ENCODE measurements around the gene TBCD.

TBCD gene

DNA sequence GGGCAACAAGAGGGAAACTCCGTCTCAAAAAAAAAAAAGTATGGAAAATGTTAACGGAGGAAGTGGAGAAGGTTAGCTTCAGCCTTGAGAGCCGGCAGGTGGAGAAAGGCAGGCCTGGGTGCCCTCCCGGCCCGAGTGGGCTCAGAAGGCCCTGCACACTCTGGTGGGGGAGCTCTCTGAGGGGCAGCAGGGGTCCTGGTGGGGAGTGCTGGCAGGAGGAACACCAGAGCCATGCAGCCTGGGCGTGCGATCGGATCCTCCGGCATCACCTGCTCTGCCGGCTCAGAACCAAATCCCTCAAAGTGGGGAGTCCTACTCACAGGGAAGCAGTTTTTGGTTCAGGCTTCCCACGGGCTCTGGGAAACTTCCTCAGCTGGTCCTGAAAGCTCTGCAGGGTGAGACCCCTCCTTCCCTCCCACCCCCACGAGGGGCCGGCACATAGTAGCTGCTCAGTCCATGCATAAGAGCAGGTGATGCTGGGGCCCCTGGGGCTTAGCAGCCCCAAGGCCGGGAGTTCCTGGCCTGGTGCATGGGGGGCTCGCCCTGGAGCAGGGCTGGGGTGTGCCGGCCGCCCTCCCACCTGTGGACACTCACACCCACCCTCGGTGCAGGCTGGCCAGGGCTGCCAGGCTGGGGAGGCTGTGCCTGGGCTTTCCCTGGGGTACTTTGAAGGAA is 15.2 kb upstream of the TBCD start:
- H3K4me3 ChIP-seq (ENCODE audit: insufficient read depth, low read length, poor library complexity, severe bottlenecking) = no peak overlapping the region
- no peak overlapping the region for H3K9ac ChIP-seq (ENCODE audit: low read length)
- no peaks in the 10 kb centered on the region for H3K79me2 ChIP-seq (ENCODE audit: insufficient read depth, low read length)

DNA sequence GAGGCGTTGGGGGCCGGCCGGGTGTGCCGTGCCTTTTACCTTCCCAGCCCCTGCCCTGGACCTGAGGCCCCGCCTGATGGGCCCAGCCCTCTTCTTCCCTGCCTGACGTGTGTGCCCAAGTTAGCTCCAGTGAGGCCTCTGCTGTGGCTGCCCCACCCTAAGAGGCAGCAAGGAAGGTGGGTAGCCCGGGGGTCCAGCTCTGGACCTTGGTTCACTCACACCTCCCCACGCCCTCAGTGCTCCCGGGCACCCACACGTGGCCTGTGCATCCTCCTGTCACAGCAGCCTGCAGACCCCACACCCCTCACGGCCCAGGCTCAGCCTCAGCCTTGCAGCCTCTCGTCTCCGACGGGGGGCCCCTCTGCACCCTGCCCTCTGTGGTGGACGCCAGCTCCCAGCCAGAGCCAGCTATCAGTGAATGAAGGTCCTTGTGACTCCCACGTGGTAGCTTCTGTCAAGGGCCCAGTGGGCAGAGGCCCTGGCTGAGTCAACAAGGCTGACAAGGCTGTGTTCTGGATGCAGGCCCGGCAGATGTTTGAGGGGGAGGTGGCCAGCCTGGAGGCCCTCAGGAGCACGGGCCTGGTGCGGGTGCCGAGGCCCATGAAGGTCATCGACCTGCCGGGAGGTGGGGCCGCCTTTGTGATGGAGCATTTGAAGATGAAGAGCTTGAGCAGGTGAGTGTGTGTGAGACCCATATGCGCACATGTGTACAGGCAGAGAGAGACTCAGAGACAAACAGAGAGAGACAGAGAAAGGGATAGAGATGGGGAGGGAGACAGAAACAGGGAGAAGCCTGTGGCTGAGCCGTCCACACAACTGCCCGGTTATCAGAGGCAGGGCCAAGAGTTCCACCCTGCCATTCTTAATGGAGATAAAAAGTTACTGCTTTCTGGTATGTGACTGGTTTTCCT is 13.6 kb upstream of the TBCD start:
- no peak for TF ChIP-seq EZH2phosphoT487 (conservative IDR thresholded peaks at IDR 0.05; ENCODE audit: low read length)
- TF ChIP-seq, protein P1, sequence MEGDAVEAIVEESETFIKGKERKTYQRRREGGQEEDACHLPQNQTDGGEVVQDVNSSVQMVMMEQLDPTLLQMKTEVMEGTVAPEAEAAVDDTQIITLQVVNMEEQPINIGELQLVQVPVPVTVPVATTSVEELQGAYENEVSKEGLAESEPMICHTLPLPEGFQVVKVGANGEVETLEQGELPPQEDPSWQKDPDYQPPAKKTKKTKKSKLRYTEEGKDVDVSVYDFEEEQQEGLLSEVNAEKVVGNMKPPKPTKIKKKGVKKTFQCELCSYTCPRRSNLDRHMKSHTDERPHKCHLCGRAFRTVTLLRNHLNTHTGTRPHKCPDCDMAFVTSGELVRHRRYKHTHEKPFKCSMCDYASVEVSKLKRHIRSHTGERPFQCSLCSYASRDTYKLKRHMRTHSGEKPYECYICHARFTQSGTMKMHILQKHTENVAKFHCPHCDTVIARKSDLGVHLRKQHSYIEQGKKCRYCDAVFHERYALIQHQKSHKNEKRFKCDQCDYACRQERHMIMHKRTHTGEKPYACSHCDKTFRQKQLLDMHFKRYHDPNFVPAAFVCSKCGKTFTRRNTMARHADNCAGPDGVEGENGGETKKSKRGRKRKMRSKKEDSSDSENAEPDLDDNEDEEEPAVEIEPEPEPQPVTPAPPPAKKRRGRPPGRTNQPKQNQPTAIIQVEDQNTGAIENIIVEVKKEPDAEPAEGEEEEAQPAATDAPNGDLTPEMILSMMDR (IDR thresholded peaks at IDR 0.05; ENCODE audit: insufficient read depth, low read length, poor library complexity, severe bottlenecking) = no peak
- Histone ChIP-seq H3F3A (ENCODE audit: insufficient read depth) (no peaks in the 10 kb centered on the region), H3K9ac (ENCODE audit: low read length) (no peak overlapping the region), H3K4me2 (ENCODE audit: low read depth, low read length, poor library complexity, severe bottlenecking) (no peak overlapping the region), H3K9me3 (ENCODE audit: insufficient read depth, low read length) (peaks cover 23% of the 10 kb centered on the region; the same call in 1 of the 2 replicates), H3K27ac (ENCODE audit: low read depth, low read length) (no peak overlapping the region), H2AFZ (ENCODE audit: low read depth, low read length, severe bottlenecking) (no peak overlapping the region), H3K36me3 (ENCODE audit: low read length) (peaks cover 24% of the 10 kb centered on the region), H3K4me3 (ENCODE audit: insufficient read depth, low read length, poor library complexity, severe bottlenecking) (no peak overlapping the region), H3K9me2 (replicated peaks; ENCODE audit: insufficient read depth, low read length) (no peaks in the 10 kb centered on the region), H4K20me1 (ENCODE audit: low read depth, low read length) (no peaks in the 10 kb centered on the region), H3K27me3 (ENCODE audit: low read length) (no peaks in the 10 kb centered on the region), H3K79me2 (ENCODE audit: insufficient read depth, low read length) (no peaks in the 10 kb centered on the region)

More for the DNA sequence above, 15.2 kb upstream of the TBCD start:
- peaks cover 27% of the 10 kb centered on the region; the same call in 1 of the 2 replicates for H3K9me3 ChIP-seq (ENCODE audit: insufficient read depth, low read length)
- H3K36me3 ChIP-seq (ENCODE audit: low read length) = peaks cover 33% of the 10 kb centered on the region
- no peak overlapping the region for H2AFZ ChIP-seq (ENCODE audit: low read depth, low read length, severe bottlenecking)
- TF ChIP-seq, protein P1 (IDR thresholded peaks at IDR 0.05; ENCODE audit: insufficient read depth, low read length, poor library complexity, severe bottlenecking) = no peak
- no peak for TF ChIP-seq EZH2phosphoT487 (conservative IDR thresholded peaks at IDR 0.05; ENCODE audit: low read length)
- no peaks in the 10 kb centered on the region for H3K27me3 ChIP-seq (ENCODE audit: low read length)
- H4K20me1 ChIP-seq (ENCODE audit: low read depth, low read length) = no peaks in the 10 kb centered on the region
- H3K4me2 ChIP-seq (ENCODE audit: low read depth, low read length, poor library complexity, severe bottlenecking) = no peak overlapping the region
- no peaks in the 10 kb centered on the region for H3K9me2 ChIP-seq (replicated peaks; ENCODE audit: insufficient read depth, low read length)
- H3K27ac ChIP-seq (ENCODE audit: low read depth, low read length) = no peak overlapping the region
- no peaks in the 10 kb centered on the region for H3F3A ChIP-seq (ENCODE audit: insufficient read depth)

DNA sequence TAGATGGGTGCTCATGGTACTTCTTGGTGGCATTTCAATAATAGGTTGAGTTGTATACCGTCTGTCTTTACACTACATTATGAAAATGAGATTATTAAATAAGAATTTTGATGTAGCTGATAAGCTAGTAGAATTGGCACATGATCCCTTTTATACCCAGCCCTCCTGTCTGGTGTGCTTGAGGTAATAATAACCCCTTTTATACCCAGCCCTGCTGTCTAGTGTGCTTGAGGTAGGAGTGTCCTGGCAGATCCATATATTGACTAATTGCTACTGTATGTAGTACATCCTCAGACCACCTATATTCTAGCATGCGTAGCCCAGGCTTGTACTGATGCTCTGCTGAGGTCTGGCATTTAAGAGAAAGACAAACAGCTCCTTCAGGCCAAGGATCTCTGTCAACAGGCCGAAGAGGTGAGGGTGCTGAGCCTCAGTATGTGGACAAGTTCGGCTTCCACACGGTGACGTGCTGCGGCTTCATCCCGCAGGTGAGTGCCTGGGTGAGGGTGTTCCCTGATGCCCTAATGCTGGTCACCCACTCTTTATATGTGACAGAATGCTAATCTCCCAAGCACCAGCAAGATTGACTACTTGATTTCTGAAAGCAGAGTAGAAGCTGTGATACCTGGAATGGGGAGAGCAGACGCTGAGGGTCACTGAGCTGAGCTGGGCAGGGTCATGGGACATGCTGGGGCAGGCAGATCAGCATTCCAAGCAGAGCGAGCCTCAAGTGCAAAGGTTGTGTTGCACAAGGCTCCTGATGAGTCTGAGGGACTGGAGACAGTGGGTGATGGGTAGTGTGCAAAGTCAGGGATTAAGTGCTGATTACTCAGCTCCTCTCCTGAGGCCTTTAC is 10.7 kb upstream of the TBCD start:
- Histone ChIP-seq H3K27me3 (ENCODE audit: low read length) (no peaks in the 10 kb centered on the region), H3K9me2 (replicated peaks; ENCODE audit: insufficient read depth, low read length) (no peaks in the 10 kb centered on the region), H3K27ac (ENCODE audit: low read depth, low read length) (no peak overlapping the region), H3K4me3 (ENCODE audit: insufficient read depth, low read length, poor library complexity, severe bottlenecking) (no peak overlapping the region), H4K20me1 (ENCODE audit: low read depth, low read length) (no peaks in the 10 kb centered on the region), H3K9me3 (ENCODE audit: insufficient read depth, low read length) (peaks cover 19% of the 10 kb centered on the region; the same call in 1 of the 2 replicates), H3K79me2 (ENCODE audit: insufficient read depth, low read length) (no peaks in the 10 kb centered on the region), H3F3A (ENCODE audit: insufficient read depth) (no peaks in the 10 kb centered on the region), H3K36me3 (ENCODE audit: low read length) (peaks cover 19% of the 10 kb centered on the region), H2AFZ (ENCODE audit: low read depth, low read length, severe bottlenecking) (no peak overlapping the region), H3K4me2 (ENCODE audit: low read depth, low read length, poor library complexity, severe bottlenecking) (no peak overlapping the region), H3K9ac (ENCODE audit: low read length) (no peak overlapping the region)
- no peak for TF ChIP-seq EZH2phosphoT487 (conservative IDR thresholded peaks at IDR 0.05; ENCODE audit: low read length)
- TF ChIP-seq, protein P1 (IDR thresholded peaks at IDR 0.05; ENCODE audit: insufficient read depth, low read length, poor library complexity, severe bottlenecking) = no peak
